Measurements from ENCODE around the gene PGAP2. TPM values are rescaled to one million over a fixed set of nuclear protein-coding genes. Genes with fewer than 3 reads are reported as not detected.

The PGAP2 gene
- total RNA-seq, 4 donors from 2014 or later: 5.1 to 7.4 (median 7.0) TPM

DNA sequence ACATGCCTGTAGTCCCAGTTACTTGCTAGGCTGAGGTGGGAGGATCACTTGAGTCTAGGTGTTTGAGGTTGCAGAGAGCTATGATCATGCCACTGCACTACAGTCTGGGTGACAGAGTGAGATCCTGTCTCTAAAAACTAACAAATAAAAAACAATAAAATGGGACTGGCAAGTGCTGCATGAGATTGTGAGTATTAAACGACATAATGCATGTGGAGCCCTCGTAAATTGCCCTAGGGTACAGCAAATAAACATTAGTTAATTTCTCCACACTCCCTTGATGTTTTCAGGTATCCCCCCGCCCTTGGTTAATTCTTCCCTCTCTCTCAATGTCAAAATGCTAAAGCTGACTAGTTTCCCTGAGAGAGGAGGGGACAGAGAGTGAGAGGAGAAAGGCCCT is 37.3 kb downstream of the PGAP2 start:
- no peak for TF ChIP-seq POLR2A (IDR thresholded peaks at IDR 0.05; ENCODE audit: low read depth)
- TF ChIP-seq POLR2AphosphoS5 (IDR thresholded peaks at IDR 0.05): no peak
- no peak for TF ChIP-seq EP300 (IDR thresholded peaks at IDR 0.05)
- TF ChIP-seq, protein P1, sequence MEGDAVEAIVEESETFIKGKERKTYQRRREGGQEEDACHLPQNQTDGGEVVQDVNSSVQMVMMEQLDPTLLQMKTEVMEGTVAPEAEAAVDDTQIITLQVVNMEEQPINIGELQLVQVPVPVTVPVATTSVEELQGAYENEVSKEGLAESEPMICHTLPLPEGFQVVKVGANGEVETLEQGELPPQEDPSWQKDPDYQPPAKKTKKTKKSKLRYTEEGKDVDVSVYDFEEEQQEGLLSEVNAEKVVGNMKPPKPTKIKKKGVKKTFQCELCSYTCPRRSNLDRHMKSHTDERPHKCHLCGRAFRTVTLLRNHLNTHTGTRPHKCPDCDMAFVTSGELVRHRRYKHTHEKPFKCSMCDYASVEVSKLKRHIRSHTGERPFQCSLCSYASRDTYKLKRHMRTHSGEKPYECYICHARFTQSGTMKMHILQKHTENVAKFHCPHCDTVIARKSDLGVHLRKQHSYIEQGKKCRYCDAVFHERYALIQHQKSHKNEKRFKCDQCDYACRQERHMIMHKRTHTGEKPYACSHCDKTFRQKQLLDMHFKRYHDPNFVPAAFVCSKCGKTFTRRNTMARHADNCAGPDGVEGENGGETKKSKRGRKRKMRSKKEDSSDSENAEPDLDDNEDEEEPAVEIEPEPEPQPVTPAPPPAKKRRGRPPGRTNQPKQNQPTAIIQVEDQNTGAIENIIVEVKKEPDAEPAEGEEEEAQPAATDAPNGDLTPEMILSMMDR (IDR thresholded peaks at IDR 0.05): no peak
- H3K27me3 ChIP-seq: no peaks in the 10 kb centered on the region
- peaks cover 0 to 14% (median 6%) of the 10 kb centered on the region in 4 donors for H3K4me1 ChIP-seq
- DNase-seq (ENCODE audit: extremely low spot score): no peak
- 82% methylated on average over 3 of the region's 3 CpGs for WGBS
- no peaks in the 10 kb centered on the region for H3K36me3 ChIP-seq
- no peak overlapping the region for H3K27ac ChIP-seq (replicated peaks in 1 of 4)
- H3K4me3 ChIP-seq: no peak overlapping the region
- no peaks in the 10 kb centered on the region for H3K9me3 ChIP-seq
- intact Hi-C loops (cut with DNase I): no loop called here

DNA sequence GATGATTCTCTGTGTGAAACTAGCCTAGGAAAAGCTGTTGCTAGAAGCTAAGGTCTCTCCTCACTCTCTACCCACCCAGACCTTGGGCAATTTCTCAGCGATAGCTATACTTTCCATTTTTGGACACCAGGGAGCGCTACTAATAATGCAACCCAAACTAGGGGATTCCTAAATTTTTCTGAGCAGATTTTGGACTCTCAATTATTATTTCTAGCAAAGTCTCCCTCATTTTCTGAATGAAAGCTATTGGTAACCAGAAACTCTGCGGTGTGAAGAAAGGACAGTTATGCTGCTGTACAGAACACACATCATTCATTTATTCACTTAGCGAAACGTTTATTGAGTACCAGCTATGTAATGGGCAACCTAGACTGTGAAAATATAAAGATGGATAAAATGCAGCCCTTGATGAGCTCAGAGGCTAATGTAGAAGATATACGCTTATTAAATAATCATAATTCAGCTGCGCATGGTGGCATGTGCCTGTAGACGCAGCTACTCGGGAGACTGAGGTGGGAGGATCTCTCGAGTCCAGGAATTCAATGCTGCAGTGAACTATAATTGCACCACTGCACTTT is 41.0 kb downstream of the PGAP2 start:
- Histone ChIP-seq H3K4me3 (no peak overlapping the region), H3K9me3 (no peaks in the 10 kb centered on the region), H3K27ac (replicated peaks in 1 of 4) (no peak overlapping the region), H3K27me3 (no peaks in the 10 kb centered on the region), H3K4me1 (peaks cover under 1 to 10% (median 5%) of the 10 kb centered on the region in 4 donors), H3K36me3 (no peaks in the 10 kb centered on the region)
- no peak for DNase-seq (ENCODE audit: extremely low spot score)
- WGBS: 62% methylated on average over 10 of the region's 10 CpGs
- TF ChIP-seq EP300 (IDR thresholded peaks at IDR 0.05): no peak
- TF ChIP-seq, protein P1 (IDR thresholded peaks at IDR 0.05): peak; percentile 61 to 74 (median 74)
- intact Hi-C loops (cut with DNase I): no loop called here

DNA sequence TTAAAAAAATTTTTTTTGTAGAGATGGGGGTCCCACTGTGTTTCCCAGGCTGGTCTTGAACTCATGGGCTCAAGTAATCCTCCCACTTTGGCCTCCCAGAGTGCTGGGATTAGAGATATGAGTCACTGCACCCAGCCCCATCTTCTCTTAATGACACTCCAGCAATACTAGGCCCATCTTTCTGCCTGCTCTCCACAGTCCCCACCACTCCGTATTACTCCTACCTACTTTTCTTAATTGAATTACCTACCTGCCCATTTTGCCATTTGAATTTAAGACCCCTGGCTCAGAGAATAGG is 45.1 kb downstream of the PGAP2 start:
- H3K4me3 ChIP-seq: no peak overlapping the region
- intact Hi-C loops (cut with DNase I): loop anchor here (10.0 kb wide), 2 partner anchors 91 to 131 kb away; no protein-coding TSS in a partner anchor
- H3K9me3 ChIP-seq: no peaks in the 10 kb centered on the region
- peaks cover 21 to 38% (median 33%) of the 10 kb centered on the region in 4 donors for H3K4me1 ChIP-seq
- DNase-seq (ENCODE audit: extremely low spot score): no peak
- no peaks in the 10 kb centered on the region for H3K36me3 ChIP-seq
- WGBS: 100% methylated on average over 1 of the region's 1 CpG
- no peaks in the 10 kb centered on the region for H3K27me3 ChIP-seq
- H3K27ac ChIP-seq (replicated peaks in 1 of 4): no peak overlapping the region
- TF ChIP-seq, protein P1 (IDR thresholded peaks at IDR 0.05): no peak
- TF ChIP-seq POLR2A (IDR thresholded peaks at IDR 0.05; ENCODE audit: low read depth): no peak
- no peak for TF ChIP-seq EP300 (IDR thresholded peaks at IDR 0.05)
- no peak for TF ChIP-seq POLR2AphosphoS5 (IDR thresholded peaks at IDR 0.05)

DNA sequence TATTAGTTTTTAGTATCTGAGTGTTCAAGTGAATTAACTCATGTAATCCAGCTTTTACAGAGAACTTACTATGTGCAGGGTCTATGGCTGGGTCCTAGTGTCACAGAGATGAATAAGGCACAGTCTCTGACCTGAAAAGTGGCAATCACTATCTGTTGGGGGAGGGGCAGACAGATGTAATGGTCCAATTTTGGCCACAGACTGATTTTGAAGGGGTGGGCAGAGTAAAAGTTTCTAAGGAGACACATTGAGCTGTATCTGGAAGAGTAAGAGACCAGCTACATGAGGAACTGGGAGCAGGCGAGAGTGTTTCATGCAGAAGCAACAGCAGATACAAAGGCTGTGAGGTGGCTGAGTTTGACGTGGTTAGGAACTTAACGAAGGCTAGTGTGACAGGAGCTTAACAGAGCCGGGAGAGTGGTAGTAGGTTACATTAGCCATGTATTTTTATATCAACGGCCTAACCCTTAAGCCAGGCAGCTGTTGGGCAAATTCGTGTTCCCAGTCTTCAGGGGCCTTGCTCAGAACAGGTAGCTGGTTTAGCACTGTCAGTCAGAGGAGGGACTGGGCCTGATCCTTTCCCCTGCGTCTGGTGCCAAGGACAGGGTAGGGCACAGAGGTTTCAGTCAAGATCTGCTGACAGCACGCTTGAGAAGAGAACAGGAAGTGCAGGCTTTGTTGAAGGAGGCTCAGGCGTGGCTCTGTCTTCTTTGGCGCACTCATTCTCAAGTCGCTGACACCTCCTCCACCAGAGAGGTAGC is 45.7 kb downstream of the PGAP2 start:
- H3K4me3 ChIP-seq: peak overlapping the region; percentile 83 to 99 (median 98)
- 69% methylated on average over 11 of the region's 11 CpGs for WGBS
- H3K9me3 ChIP-seq: no peaks in the 10 kb centered on the region
- intact Hi-C loops (cut with DNase I): loop anchor here (10.0 kb wide), 2 partner anchors 91 to 131 kb away; no protein-coding TSS in a partner anchor
- DNase-seq (ENCODE audit: extremely low spot score): no peak
- H3K36me3 ChIP-seq: no peaks in the 10 kb centered on the region
- H3K27ac ChIP-seq (replicated peaks in 1 of 4): peak overlapping the region; percentile 98 to 99 (median 98)
- TF ChIP-seq POLR2AphosphoS5 (IDR thresholded peaks at IDR 0.05): no peak
- TF ChIP-seq, protein P1 (IDR thresholded peaks at IDR 0.05): no peak
- TF ChIP-seq POLR2A (IDR thresholded peaks at IDR 0.05; ENCODE audit: low read depth): no peak
- TF ChIP-seq EP300 (IDR thresholded peaks at IDR 0.05): no peak
- no peaks in the 10 kb centered on the region for H3K27me3 ChIP-seq
- H3K4me1 ChIP-seq: peaks cover 26 to 43% (median 39%) of the 10 kb centered on the region in 4 donors

Measured in esophagus muscularis mucosa (tissue), 4 donors.